HG03135 (cell line): ENCODE results near the gene ADRA1B.

Experiments used
- ATAC-seq: cut with Tn5 transposase; IDR thresholded peaks from one replicate; pipeline ENCODE4 v1.9.1; 2021; ENCODE audit warnings: mild to moderate bottlenecking, moderate library complexity; ENCODE audit not compliant: unreplicated experiment

Gene ADRA1B

GRCh38 chr5:159901308-159901707 is 15.0 kb upstream of the ADRA1B start:
- no peak for ATAC-seq

DNA sequence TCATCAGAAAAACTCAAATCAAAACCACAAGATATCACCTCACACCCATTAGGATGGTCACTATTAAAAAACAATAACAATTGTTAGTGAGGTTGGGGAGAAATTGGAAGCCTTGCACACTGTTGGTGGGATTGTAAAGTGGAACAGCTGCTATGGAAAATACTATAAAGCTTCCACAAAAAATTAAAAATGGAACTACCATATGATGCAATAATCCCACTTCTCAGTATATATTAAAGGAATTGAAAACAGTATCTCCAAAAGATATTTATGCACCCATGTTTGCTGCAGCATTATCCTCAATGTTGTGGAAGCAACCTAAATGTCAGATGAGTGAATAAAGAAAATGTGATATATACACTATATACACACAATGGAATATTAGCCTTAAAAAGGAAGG is 14.5 kb upstream of the ADRA1B start:
- ATAC-seq, result no peak

GRCh38 chr5:159902444-159903121 is 13.7 kb upstream of the ADRA1B start:
- no peak for ATAC-seq

- ATAC-seq, result no peak
Measured at GRCh38 chr5:159903131-159903530, 13.2 kb upstream of the ADRA1B start.

- no peak for ATAC-seq
Measured at GRCh38 chr5:159904874-159905273, 11.4 kb upstream of the ADRA1B start.

DNA sequence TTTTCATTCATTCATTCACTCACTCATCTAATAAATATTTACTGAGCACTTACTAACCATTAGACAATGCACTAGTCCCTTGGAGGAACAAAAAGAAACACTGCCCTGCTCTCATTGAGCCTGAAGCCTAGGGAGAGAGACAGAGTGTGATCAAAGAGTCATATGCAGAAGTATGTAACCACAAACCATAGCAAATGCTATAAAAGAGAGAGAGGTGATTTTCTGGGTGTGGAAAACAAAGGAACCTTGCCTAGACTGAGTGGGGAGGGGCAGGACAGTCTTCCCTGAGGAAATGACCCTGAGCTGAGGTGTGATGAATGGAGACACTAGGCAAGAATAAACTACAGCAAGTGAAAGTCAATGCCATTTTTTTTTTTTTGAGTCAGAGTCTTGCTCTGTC is 10.8 kb upstream of the ADRA1B start:
- ATAC-seq, result no peak

DNA sequence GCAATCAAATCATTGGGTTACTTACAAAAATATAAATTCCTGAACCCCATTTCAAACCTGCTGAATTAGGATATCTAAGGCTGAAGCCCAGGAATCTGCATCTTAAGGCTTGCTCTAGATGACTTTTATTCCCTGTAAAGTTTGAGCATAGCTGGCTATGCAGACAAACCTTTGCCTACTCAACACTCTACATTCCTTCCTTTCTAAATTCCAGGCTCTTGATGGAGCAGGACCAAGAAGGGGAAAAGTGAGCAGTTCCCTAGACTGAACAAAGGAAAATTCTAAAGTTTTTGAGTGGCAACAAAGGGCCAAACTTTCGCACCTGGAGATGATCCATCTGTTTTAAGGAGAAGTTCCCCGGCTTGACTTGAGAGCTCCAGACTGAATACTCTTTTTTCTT is 9.8 kb upstream of the ADRA1B start:
- no peak for ATAC-seq

DNA sequence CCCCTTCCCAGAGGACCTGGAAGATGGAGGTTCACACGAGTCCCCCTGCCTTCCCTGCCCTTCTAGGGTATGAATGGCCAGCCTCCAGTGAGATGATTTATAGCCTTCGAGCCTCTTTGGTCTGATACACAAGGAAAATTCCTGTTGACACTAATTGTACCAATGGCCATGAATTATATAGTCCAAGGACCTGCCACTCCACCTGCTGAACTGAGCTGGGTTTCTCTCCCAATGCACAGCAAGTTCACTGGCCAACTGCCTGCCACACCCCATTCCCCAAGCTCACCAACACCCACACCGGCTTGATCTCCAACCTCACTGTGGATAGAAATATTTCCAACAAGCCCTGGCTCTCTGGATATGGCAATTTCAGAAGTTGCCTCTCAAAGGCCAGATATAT is 9.3 kb upstream of the ADRA1B start:
- ATAC-seq, result no peak

DNA sequence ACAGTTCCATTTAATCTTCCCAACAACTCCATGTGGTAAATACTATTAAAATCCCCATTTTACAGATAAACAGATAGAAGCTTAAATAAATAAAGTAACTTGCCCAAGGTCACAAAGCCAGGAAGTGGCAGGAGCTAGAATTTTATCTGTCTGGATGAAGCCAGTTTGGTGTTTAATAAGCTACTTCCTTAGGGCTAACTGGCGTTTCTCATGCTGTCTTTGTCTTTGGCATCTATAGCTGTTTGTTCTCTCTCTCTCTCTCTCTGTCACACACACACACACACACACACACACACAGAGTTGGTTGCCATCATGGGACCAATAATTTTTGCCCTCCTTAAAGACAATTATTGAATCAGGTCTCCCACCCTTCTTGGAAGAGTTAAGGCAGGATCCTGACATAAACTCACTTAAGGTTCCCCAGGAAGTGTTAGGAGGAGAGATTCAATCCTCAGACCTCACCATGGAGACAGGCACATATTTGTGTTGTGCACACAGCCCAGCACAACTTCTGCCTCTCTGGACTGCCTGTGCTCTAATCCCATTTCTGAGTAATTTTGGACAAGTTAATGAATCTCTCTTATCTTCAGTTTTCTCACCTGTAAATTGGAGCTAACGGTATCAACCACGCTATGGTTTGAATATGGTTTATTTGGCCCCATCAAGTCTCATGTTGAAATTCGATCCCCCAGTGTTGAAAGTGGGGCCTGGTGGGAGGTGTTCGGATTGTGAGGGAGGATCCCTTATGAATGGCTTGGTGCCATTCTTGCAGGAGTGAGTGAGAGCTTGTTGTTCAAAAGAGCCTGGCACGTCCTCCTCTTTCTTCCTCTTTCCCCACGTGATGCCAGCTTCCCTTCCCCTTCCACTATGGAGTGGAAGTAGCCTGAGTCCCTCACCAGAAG is 8.3 kb upstream of the ADRA1B start:
- ATAC-seq, result no peak

- ATAC-seq, result no peak
Measured at GRCh38 chr5:159908591-159908940, 7.7 kb upstream of the ADRA1B start.

- no peak for ATAC-seq
Measured at GRCh38 chr5:159909126-159909525, 7.2 kb upstream of the ADRA1B start.

GRCh38 chr5:159910207-159910842 is 6.0 kb upstream of the ADRA1B start:
- no peak for ATAC-seq

DNA sequence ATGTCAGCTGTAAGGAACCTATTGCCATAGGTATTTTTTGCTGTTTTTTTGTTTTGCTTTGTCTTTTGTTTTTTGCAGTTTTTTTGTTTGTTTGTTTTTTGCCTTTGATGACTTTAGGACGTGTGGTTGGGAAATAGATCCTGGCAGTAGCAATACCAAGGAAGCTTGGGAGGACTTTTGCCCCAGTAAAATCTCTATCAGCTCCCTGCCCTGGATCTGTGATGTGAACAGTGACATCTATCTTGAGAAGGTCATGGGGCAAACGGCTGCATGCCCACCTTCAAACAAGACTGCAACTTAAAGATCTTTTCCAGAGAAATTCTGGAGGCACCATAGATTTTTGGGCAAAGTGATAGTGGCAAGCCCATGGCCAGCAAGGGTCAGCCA is 5.4 kb upstream of the ADRA1B start:
- ATAC-seq, result no peak

DNA sequence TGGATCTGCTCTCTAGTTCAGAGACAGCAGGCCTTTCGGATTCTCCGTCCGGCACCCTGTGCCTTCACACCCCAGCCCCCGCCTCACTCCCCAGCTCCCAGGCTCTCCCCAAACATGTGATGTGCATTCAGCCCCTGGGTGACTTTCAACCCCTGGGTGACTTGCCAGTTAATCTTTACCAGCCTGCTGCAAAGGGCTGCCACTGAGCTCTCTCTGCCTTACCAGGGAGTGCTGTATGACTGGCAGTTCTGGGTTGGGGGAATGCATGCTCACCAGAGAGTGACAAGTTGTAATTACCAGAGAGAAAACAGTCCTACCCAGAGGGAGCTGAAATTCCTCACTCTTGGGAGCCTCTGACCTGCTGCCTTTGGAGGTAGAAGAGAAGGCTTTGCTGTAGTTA is 4.9 kb upstream of the ADRA1B start:
- ATAC-seq, result no peak

- no peak for ATAC-seq
Measured at GRCh38 chr5:159912033-159912800, 4.1 kb upstream of the ADRA1B start.

DNA sequence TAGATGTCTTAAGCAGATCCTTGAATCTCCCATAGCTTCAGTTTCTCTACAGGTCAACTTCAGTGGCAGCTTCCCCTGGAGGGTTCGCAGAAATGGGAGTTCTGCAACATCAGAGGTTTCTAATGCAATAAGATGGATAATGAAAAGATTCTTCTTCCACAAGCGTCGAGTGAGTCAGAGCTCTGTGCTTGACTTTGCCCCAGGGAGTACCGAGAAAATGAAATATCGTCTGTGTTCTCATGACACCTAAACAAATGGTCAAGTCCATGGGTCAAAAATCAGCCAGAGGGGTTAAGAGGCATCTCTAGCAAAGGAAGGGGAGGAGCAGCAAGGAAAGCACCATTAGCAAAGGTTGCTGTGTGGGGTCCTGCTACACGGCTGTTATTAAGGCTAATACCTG is 3.2 kb upstream of the ADRA1B start:
- no peak for ATAC-seq

- no peak for ATAC-seq
Measured at GRCh38 chr5:159913501-159913900, 2.8 kb upstream of the ADRA1B start.

DNA sequence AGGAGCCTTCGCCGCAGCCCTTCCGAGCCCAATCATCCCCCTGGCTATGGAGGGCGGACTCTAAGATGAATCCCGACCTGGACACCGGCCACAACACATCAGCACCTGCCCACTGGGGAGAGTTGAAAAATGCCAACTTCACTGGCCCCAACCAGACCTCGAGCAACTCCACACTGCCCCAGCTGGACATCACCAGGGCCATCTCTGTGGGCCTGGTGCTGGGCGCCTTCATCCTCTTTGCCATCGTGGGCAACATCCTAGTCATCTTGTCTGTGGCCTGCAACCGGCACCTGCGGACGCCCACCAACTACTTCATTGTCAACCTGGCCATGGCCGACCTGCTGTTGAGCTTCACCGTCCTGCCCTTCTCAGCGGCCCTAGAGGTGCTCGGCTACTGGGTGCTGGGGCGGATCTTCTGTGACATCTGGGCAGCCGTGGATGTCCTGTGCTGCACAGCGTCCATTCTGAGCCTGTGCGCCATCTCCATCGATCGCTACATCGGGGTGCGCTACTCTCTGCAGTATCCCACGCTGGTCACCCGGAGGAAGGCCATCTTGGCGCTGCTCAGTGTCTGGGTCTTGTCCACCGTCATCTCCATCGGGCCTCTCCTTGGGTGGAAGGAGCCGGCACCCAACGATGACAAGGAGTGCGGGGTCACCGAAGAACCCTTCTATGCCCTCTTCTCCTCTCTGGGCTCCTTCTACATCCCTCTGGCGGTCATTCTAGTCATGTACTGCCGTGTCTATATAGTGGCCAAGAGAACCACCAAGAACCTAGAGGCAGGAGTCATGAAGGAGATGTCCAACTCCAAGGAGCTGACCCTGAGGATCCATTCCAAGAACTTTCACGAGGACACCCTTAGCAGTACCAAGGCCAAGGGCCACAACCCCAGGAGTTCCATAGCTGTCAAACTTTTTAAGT is 819 bp downstream of the ADRA1B start:
- ATAC-seq, result no peak

GRCh38 chr5:159917994-159918393 is 1.7 kb downstream of the ADRA1B start:
- ATAC-seq, result no peak

GRCh38 chr5:159921721-159922120 is 5.4 kb downstream of the ADRA1B start:
- no peak for ATAC-seq
